AG09319 (cell line): ENCODE measurements around the gene SLC13A5.
"Not testable (repeated sequence)": the region's sequence is repeated elsewhere in the genome, so short reads cannot be mapped to it uniquely, and the experiment has no call there.

Source experiments
- DNase-seq: peaks from one replicate; pipeline ENCODE4 v3.0.0-alpha.2; 2010; ENCODE audit warnings: low read depth; ENCODE audit errors: extremely low read depth
- TF ChIP-seq, protein P1 (sequence below): IDR thresholded peaks from 2 replicates; pipeline ENCODE4 v1.5.1; 2011; ENCODE audit warnings: low read depth, mild to moderate bottlenecking, inconsistent platforms, low read length, moderate library complexity

Gene SLC13A5

DNA sequence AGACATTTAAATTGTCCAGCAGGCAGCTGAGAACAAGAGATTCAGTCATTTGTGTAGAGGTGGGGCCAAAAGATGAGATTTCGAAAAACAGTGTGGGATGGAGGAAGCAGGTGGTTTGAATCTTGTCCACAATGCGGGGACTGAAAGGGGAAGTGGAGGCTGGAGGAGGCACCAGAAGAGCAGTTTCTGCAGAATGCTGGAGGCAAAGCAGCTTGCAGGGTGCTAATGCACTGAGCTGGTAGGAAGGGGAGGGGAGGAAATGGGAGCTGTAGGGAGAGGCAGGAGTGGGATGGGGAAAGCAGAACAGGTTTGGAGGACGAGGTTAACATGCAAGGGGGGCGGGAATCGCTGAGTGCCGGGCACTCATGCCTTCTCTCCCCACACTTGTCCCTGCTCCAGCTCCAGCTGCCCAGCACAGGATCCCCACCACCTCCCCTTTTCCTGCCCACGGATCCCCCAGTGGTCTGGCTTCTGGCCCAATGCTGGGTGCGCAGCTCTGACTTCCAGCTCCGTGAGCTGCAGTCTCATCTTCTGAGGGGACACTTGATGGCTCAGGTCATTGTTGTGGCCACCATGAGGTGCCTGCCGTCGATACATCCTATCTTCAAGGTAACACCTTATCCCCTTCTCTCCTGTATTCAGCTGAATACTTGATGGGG, 52.2 kb downstream of the SLC13A5 start:
- DNase-seq: no peak

GRCh38 chr17:6660101-6660500, 53.1 kb downstream of the SLC13A5 start:
- TF ChIP-seq, protein P1, sequence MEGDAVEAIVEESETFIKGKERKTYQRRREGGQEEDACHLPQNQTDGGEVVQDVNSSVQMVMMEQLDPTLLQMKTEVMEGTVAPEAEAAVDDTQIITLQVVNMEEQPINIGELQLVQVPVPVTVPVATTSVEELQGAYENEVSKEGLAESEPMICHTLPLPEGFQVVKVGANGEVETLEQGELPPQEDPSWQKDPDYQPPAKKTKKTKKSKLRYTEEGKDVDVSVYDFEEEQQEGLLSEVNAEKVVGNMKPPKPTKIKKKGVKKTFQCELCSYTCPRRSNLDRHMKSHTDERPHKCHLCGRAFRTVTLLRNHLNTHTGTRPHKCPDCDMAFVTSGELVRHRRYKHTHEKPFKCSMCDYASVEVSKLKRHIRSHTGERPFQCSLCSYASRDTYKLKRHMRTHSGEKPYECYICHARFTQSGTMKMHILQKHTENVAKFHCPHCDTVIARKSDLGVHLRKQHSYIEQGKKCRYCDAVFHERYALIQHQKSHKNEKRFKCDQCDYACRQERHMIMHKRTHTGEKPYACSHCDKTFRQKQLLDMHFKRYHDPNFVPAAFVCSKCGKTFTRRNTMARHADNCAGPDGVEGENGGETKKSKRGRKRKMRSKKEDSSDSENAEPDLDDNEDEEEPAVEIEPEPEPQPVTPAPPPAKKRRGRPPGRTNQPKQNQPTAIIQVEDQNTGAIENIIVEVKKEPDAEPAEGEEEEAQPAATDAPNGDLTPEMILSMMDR: no peak
- DNase-seq: no peak

More for the DNA sequence above, 52.2 kb downstream of the SLC13A5 start:
- TF ChIP-seq, protein P1: no peak

GRCh38 chr17:6658411-6658810, 54.8 kb downstream of the SLC13A5 start:
- DNase-seq: not testable (repeated sequence)

GRCh38 chr17:6657633-6658287, 55.4 kb downstream of the SLC13A5 start:
- DNase-seq: no peak
- TF ChIP-seq, protein P1: no peak

DNA sequence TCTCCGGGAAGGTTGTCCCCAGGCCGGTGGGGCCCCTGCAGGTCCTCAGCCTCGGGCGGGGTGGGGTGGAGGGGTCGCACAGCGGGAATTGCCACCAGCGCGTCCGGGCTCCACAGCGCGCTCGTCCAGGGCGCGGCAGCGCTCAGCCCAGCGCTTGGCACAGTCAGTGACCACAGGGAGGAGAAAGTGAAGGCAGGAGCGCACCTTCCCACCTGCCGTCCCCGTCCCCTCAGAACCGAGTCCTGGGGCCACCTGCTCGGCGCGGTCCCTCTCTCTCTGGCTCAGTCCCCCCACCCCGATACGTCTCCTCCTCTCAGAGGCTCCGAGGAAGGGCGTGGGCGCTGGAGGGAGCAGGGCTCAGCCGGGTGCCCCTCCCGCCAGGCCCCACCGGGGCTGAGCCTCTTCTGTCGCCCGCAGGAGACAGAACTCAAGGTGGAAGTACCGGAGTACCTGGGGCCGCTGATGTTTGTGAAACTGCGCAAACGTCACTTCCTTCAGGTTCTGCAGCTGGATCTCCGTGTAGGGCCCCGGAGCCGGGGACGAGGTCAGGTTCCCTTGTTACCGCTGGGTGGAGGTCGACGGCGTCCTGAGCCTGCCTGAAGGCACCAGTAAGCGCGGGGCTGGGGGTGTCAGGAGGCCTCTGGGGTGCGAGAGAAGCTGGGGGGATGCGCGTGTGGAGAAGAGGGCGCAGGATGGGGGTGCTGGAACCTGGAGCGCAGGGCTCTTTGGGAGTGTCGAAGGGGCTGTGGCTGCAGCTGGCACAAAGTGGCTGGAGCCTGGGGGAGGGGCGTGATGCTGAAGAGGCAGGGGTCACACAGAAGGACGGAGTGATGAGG, 56.2 kb downstream of the SLC13A5 start:
- not testable (repeated sequence) for DNase-seq

DNA sequence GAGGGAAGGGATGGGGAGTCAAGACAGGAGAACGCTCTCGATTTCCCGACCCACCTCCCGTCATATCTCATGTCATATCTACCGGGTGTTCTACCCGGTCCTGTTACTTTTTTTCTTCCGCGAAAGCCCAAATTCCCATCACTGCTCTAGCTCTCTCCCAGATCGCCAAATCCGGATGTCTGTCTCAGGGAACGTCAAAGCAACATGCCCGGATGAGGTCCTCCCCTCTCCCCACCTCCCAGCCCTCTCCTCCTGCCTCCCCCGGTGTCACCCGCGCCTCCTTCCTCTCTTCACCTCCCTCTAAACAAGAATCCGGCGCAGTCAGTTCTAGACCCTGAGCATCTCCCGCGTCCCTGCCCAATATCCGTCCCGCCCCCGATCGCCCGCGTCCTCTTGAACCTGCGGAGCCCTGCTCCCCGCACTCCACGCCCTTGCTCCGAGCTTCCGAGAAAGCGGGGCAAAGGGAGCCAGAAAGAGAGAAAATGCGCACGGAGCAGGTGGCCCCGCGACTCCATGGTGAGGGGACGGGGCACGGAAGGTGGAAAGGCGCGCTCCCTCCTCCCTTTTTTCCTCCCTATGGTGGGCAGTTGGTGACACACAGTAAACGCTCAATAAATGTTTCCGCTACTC, 57.3 kb downstream of the SLC13A5 start:
- DNase-seq: not testable (repeated sequence)

DNA sequence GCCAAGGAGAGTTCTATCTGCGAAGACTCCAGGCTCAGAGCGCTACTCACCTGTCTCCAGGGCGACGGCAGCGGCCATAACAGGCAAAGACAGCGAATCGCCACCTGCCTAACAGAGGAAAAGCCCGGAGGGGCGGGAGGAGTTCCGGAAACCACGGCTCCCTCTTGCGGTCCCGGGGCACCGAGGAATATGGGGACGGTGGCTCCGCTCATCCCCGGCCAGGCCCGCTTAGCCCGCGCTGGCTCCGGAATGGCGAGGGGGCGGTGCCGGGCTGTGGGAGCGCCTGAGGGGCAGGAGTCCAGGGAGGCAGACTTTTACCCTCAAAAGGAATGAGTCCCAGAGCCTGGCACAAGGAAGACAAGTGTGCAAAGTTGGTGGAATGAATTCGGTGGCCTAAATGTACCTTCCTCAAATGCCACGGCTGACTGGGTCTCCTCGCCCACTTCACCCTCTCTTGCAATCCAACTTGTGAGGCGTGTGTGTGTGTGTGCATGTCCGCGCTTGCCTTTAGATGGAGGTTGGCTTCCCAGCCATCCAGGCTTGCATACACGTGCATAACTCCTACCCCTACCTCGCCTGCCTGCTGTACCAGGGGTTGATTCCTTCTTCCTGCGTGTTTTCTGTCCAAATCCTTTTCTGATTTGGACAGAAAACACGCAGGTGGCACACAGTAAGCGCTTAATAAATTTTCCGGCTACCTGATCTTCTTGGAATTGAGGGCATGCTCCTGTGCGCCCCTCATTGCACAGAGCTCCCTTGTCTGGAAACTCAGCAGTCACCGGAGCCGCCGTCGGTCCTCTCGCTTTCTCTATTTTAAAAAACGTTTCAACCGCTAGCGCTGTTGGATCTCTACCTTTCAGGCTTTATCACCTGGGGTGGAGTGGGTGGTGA, 58.1 kb downstream of the SLC13A5 start:
- TF ChIP-seq, protein P1: peak; percentile 5; the same call in 1 of the 2 replicates
- DNase-seq: no peak

DNA sequence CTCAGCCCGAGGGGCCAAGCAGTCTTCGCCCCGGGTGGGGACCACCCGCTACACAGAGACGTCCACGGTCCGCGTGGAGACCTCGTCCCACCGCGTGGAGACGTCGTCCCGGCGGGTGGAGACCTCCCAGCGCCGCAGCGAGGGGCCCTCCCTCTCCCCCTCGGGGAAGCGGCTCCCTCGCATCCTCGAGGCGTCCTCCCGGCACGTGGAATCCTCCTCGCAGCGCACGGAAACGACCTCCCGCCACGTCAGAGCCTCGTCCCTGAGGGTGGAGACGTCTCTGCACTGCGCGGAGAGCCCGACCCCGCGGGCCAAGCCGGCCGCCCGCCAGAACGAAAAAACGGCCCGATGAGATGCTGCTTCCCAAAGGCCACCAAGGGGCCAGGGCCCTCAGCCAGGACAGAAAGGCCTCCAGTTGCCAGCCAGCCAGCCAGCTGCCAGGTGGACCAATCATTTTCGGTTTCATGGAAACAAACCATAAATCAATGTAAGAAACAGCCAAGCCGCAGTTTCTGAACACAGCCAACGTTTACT, 61.2 kb downstream of the SLC13A5 start:
- DNase-seq: no peak
- TF ChIP-seq, protein P1: no peak
